Vagina (tissue), 2 donors: ENCODE data around the gene ZNF423. TPM values are rescaled to one million over a fixed set of nuclear protein-coding genes. Genes with fewer than 3 reads are reported as not detected.

Experiments
- DNase-seq, 2 donors: peaks; one replicate each; pipeline ENCODE4 v3.0.0-alpha.2; 2017; ENCODE audit errors: extremely low spot score in 2 of 2
- H3K27ac ChIP-seq: fragments of 200-600 bp; sonication (generic); one replicate; pipeline ENCODE4 v1.5.1; 2019
- H3K27me3 ChIP-seq: fragments of 200-600 bp; sonication (generic); one replicate; pipeline ENCODE4 v1.5.1; 2019
- H3K36me3 ChIP-seq, 2 donors: fragments of 200-600 bp; sonication (generic); one replicate each; pipeline ENCODE4 v1.5.1; 2017 to 2019
- H3K4me1 ChIP-seq: fragments of 200-600 bp; sonication (generic); one replicate; pipeline ENCODE4 v1.5.1; 2019
- H3K4me3 ChIP-seq, 2 donors: fragments of 200-600 bp; sonication (generic); 1 replicate in 1 of 2; 2 replicates in 1 of 2; pipeline ENCODE4 v1.5.1; 2016 to 2019
- H3K9me3 ChIP-seq: fragments of 200-600 bp; sonication (generic); one replicate; pipeline ENCODE4 v1.5.1; 2019
- CTCF ChIP-seq, 3 experiments: fragments of 450-650 bp in 2 of 3; fragments of 200-600 bp in 1 of 3; sonication (generic) in 1 of 3; IDR thresholded peaks; one replicate each; pipeline ENCODE4 v1.5.1; 2017 to 2019; ENCODE audit warnings: antibody characterized with exemption in 3 of 3, mild to moderate bottlenecking in 2 of 3, moderate library complexity in 2 of 3
- POLR2A ChIP-seq, 2 donors: fragments of 450-650 bp; IDR thresholded peaks; one replicate each; pipeline ENCODE4 v1.6.1; 2017; ENCODE audit warnings: antibody characterized with exemption in 2 of 2, mild to moderate bottlenecking in 2 of 2, moderate library complexity in 2 of 2
- POLR2AphosphoS5 ChIP-seq, 2 donors: sonication (generic); formaldehyde crosslinking; IDR thresholded peaks; one replicate each; pipeline ENCODE4 v1.9.0; 2017; ENCODE audit warnings: antibody characterized with exemption in 2 of 2, mild to moderate bottlenecking in 2 of 2, low read depth in 1 of 2; ENCODE audit not compliant: insufficient read depth in 1 of 2
- intact Hi-C: fragments of 100-400 bp; cut with DNase I; formaldehyde crosslinking; loops from one replicate; pipeline ENCODE4 v1.15.1; 2023
- total RNA-seq: library from RNA; depleted of rRNA; stranded (reverse); fragments of >200 nt; gene quantifications from one replicate; pipeline ENCODE4 v1.2.3, GENCODE V29; 2016

The ZNF423 gene
- total RNA-seq, 1 donor from 2014 or later, result 10.3 TPM

- intact Hi-C loops, result loop anchor here (10.0 kb wide), 1 partner anchor 255 kb away; no protein-coding TSS in a partner anchor
These were observed 106.1 kb downstream of the ZNF423 start for GRCh38 chr16:49749816-49750215.

GRCh38 chr16:49748322-49748721 is 107.6 kb downstream of the ZNF423 start:
- H3K4me1 ChIP-seq, result peaks cover 11% of the 10 kb centered on the region
- no peaks in the 10 kb centered on the region for H3K9me3 ChIP-seq
- H3K36me3 ChIP-seq, result no peaks in the 10 kb centered on the region
- no peaks in the 10 kb centered on the region for H3K27me3 ChIP-seq
- intact Hi-C loops, result no loop called here
- DNase-seq, result no peak
- H3K27ac ChIP-seq, result no peak overlapping the region
- H3K4me3 ChIP-seq, result no peak overlapping the region
- TF ChIP-seq POLR2A (IDR thresholded peaks at IDR 0.05), result no peak
- TF ChIP-seq CTCF (IDR thresholded peaks at IDR 0.05), result no peak
- no peak for TF ChIP-seq POLR2AphosphoS5 (IDR thresholded peaks at IDR 0.05; ENCODE audit: insufficient read depth in 1 of 2, low read depth in 1 of 2)

More at GRCh38 chr16:49749816-49750215, 106.1 kb downstream of the ZNF423 start:
- TF ChIP-seq POLR2AphosphoS5 (IDR thresholded peaks at IDR 0.05; ENCODE audit: insufficient read depth in 1 of 2, low read depth in 1 of 2) (no peak), POLR2A (IDR thresholded peaks at IDR 0.05) (no peak), CTCF (IDR thresholded peaks at IDR 0.05) (no peak)
- Histone ChIP-seq H3K27me3 (no peaks in the 10 kb centered on the region), H3K27ac (no peak overlapping the region), H3K9me3 (no peaks in the 10 kb centered on the region), H3K4me3 (no peak overlapping the region), H3K36me3 (no peaks in the 10 kb centered on the region), H3K4me1 (peaks cover 18% of the 10 kb centered on the region)
- no peak for DNase-seq

GRCh38 chr16:49747654-49748053 is 108.3 kb downstream of the ZNF423 start:
- Histone ChIP-seq H3K27me3 (no peaks in the 10 kb centered on the region), H3K4me3 (no peak overlapping the region), H3K9me3 (no peaks in the 10 kb centered on the region), H3K27ac (no peak overlapping the region), H3K4me1 (peaks cover 11% of the 10 kb centered on the region), H3K36me3 (no peaks in the 10 kb centered on the region)
- TF ChIP-seq POLR2AphosphoS5 (IDR thresholded peaks at IDR 0.05; ENCODE audit: insufficient read depth in 1 of 2, low read depth in 1 of 2), result no peak
- TF ChIP-seq CTCF (IDR thresholded peaks at IDR 0.05), result no peak
- no peak for TF ChIP-seq POLR2A (IDR thresholded peaks at IDR 0.05)
- no peak for DNase-seq
- intact Hi-C loops, result no loop called here

GRCh38 chr16:49746545-49746944 is 109.4 kb downstream of the ZNF423 start:
- peaks cover 11% of the 10 kb centered on the region for H3K4me1 ChIP-seq
- H3K36me3 ChIP-seq, result no peaks in the 10 kb centered on the region
- DNase-seq, result no peak
- intact Hi-C loops, result no loop called here
- no peak overlapping the region for H3K27ac ChIP-seq
- no peaks in the 10 kb centered on the region for H3K27me3 ChIP-seq
- H3K9me3 ChIP-seq, result no peaks in the 10 kb centered on the region
- no peak for TF ChIP-seq POLR2AphosphoS5 (IDR thresholded peaks at IDR 0.05; ENCODE audit: insufficient read depth in 1 of 2, low read depth in 1 of 2)
- H3K4me3 ChIP-seq, result no peak overlapping the region

- no peaks in the 10 kb centered on the region for H3K36me3 ChIP-seq
- no peak for DNase-seq
- no peaks in the 10 kb centered on the region for H3K27me3 ChIP-seq
- peaks cover 7% of the 10 kb centered on the region for H3K4me1 ChIP-seq
- TF ChIP-seq CTCF (IDR thresholded peaks at IDR 0.05) (no peak), POLR2A (IDR thresholded peaks at IDR 0.05) (no peak), POLR2AphosphoS5 (IDR thresholded peaks at IDR 0.05; ENCODE audit: insufficient read depth in 1 of 2, low read depth in 1 of 2) (no peak)
- no peak overlapping the region for H3K27ac ChIP-seq
- no peak overlapping the region for H3K4me3 ChIP-seq
- no peaks in the 10 kb centered on the region for H3K9me3 ChIP-seq
- intact Hi-C loops, result no loop called here
These were observed 110.6 kb downstream of the ZNF423 start for GRCh38 chr16:49745311-49745747.
